GM21381 (cell line): ENCODE measurements around the gene CACNA1E.

Source experiments
- ATAC-seq: cut with Tn5 transposase; IDR thresholded peaks from one replicate; pipeline ENCODE4 v1.9.1; 2021; ENCODE audit warnings: mild to moderate bottlenecking, moderate library complexity; ENCODE audit not compliant: unreplicated experiment

Gene CACNA1E

GRCh38 chr1:181559142-181559541 lies 75.8 kb downstream of the CACNA1E start:
- no peak for ATAC-seq

- ATAC-seq = no peak
These were observed 79.1 kb downstream of the CACNA1E start for GRCh38 chr1:181562395-181562794.

GRCh38 chr1:181568736-181569135 lies 85.4 kb downstream of the CACNA1E start:
- ATAC-seq = no peak

- ATAC-seq = no peak
These were observed 94.2 kb downstream of the CACNA1E start for GRCh38 chr1:181577475-181577874.

GRCh38 chr1:181583598-181583997 lies 100.3 kb downstream of the CACNA1E start:
- ATAC-seq = no peak

GRCh38 chr1:181587870-181588438 lies 104.6 kb downstream of the CACNA1E start:
- no peak for ATAC-seq

- no peak for ATAC-seq
These were observed 105.3 kb downstream of the CACNA1E start for GRCh38 chr1:181588631-181589030.

- ATAC-seq = no peak
These were observed 109.0 kb downstream of the CACNA1E start for GRCh38 chr1:181592255-181592859.

GRCh38 chr1:181593042-181593441 lies 109.7 kb downstream of the CACNA1E start:
- no peak for ATAC-seq

GRCh38 chr1:181594553-181594952 lies 111.2 kb downstream of the CACNA1E start:
- ATAC-seq = no peak

GRCh38 chr1:181595234-181595633 lies 111.9 kb downstream of the CACNA1E start:
- ATAC-seq = no peak

- no peak for ATAC-seq
These were observed 118.1 kb downstream of the CACNA1E start for GRCh38 chr1:181601186-181601950.

- ATAC-seq = no peak
These were observed 120.6 kb downstream of the CACNA1E start for GRCh38 chr1:181603735-181604410.

- ATAC-seq = no peak
These were observed 121.3 kb downstream of the CACNA1E start for GRCh38 chr1:181604482-181605249.

- ATAC-seq = no peak
These were observed 124.2 kb downstream of the CACNA1E start for GRCh38 chr1:181607524-181607923.

- ATAC-seq = no peak
These were observed 125.1 kb downstream of the CACNA1E start for GRCh38 chr1:181608386-181608785.

GRCh38 chr1:181608948-181609347 lies 125.6 kb downstream of the CACNA1E start:
- ATAC-seq = no peak

- no peak for ATAC-seq
These were observed 128.8 kb downstream of the CACNA1E start for GRCh38 chr1:181612100-181612499.

GRCh38 chr1:181618559-181618958 lies 135.2 kb downstream of the CACNA1E start:
- ATAC-seq = no peak

GRCh38 chr1:181620183-181620582 lies 136.9 kb downstream of the CACNA1E start:
- ATAC-seq = no peak

- ATAC-seq = no peak
These were observed 140.5 kb downstream of the CACNA1E start for GRCh38 chr1:181623850-181624249.
